Omental fat pad (tissue), 4 donors: Measurements from ENCODE around the gene CBX6. TPM values are rescaled to one million over a fixed set of nuclear protein-coding genes. Genes with fewer than 3 reads are reported as not detected.
A peak's percentile ranks its signal among the peaks of the same experiment; 100 is the strongest.

Experiments used
- ATAC-seq: fragments of 150-250 bp; one replicate; pipeline ENCODE4 v1.9.1; 2016; ENCODE audit warnings: mild to moderate bottlenecking, moderate library complexity; ENCODE audit not compliant: low FRiP score
- DNase-seq: peaks from one replicate; pipeline ENCODE4 v3.0.0-alpha.2; 2019; ENCODE audit warnings: low spot score
- CTCF ChIP-seq, 3 donors: fragments of 450-650 bp; IDR thresholded peaks; one replicate each; pipeline ENCODE4 v1.5.1; 2016 to 2017; ENCODE audit warnings: antibody characterized with exemption in 3 of 3, mild to moderate bottlenecking in 3 of 3, moderate library complexity in 2 of 3
- total RNA-seq, 4 donors: library from RNA; depleted of rRNA; stranded (reverse); fragments of >200 nt; gene quantifications; one replicate each; pipeline ENCODE4 v1.1.0, GENCODE V29; 2016

CBX6 gene
- total RNA-seq, 4 donors from 2014 or later, result 27.4 to 59.6 (median 34.9) TPM

- DNase-seq, result peak; percentile 85
- no peak for ATAC-seq
- peak in 2 of 3 donors; percentile 45 to 78 for TF ChIP-seq CTCF (IDR thresholded peaks at IDR 0.05)
Measured at GRCh38 chr22:38868886-38869381, 3.1 kb downstream of the CBX6 start.

DNA sequence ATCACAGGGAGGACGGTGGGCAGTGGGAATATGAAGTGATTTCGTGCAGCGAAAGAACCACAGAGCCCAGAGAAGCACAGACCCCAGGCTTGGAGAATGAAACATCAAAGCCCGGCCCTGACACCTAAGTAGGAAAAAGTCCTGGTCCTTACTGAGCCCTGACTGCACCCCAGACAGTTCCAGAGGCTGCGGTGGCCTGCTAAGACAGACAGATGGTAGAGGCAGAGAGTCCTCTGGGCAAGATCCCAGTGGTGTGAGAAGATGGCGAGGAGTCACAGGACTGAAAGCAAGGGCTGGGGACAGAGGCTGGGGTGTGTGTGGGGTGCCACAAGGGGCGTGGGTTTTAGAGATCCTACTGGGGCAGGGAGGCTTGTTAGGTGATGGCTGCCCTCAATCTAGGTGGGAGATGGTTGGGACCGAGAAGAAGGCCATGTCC lies 3.7 kb downstream of the CBX6 start:
- ATAC-seq (no peak), DNase-seq (peak; percentile 16)
- no peak for TF ChIP-seq CTCF (IDR thresholded peaks at IDR 0.05)

DNA sequence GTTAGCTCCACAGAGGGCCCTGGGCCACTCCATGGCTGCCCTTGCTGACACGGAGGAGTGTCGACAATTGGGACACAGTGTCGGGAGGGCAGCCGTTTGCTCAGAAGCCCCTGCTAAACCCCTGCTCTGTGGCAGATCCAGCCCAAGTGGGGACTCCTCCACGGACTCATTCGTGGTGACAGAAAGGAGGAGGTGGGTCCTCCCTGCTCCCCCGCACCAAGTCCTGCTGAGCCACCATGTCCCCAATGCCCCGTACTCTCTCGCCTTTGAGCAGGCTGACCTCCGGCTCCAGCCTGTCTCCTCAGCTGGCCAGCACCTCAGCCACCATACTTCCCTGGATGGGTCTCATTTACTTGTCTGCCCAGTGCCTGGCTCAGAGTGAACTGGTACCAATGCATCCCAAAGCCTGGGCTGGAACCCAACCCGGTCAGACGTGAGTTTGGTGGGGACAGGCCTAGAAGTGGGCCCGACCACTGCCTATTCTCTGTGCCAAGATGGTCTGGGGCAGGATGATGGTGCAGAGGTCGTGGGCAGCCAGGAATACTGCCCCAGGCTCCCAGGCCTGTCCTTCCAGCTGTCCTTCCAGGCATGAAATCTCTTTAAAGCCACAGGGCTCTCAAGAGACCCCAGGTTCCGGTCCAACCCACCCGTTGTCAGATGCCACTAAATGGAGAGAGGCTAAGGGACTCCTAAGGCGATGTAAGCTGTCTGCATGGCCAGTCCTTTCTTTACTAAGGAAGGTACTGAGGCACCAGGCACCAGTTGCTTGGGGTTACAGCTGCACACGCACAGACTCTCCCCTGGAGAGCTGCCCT lies 4.3 kb downstream of the CBX6 start:
- no peak for TF ChIP-seq CTCF (IDR thresholded peaks at IDR 0.05)
- DNase-seq (peak; percentile 8), ATAC-seq (no peak)

DNA sequence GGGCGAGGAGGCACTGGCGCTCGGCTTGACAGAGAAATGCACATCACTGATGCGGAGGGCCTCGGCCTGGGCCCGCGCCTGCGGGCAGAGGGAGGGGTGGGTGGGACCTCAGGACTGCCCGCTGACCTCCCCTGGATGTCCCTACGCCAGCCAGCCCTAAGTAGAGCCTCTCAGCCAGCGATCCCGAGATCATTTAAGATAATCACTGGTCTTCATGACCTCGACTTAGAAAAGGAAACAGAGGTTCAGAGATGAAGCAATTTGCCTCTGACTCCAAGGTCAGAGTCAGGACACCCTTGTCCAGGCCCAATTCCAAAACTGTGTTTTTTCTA lies 4.9 kb downstream of the CBX6 start:
- TF ChIP-seq CTCF (IDR thresholded peaks at IDR 0.05), result no peak
- DNase-seq (no peak), ATAC-seq (no peak)

DNA sequence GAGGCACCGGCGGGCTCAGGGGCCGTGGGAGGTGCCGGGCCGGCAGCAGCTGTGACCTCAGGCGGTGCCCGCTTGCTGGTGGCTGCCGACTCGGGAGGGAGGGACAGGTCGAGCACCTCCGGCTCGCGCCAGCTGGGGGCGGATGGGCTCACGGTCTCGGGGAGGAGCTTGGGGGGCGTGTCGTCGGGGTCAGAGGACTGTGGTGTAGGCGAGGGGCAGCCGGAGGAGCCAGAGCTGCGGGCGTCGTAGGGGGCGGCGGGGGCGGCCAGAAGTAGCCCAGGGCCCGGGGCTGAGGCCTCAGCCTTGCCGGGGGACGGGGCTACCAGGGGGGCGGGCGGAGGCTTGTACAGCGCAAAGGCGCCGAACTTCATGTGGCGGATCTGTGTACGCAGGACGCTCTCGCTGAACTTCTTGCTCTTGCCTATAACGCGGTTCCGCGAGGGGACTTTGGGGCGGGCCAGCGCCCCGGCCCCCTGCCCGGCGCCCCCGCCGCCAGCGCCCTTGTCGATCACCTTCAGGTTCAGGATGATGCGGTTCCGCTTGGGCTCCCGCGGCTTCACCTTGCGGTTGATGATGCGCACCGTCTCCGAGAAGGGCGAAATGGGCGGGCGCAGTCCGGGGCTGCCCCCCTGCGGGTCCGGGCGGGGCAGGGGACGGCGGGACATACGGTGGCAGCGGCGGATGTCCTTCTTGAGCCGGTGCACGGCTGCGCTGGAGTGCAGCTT lies 5.5 kb downstream of the CBX6 start:
- ATAC-seq, result no peak
- DNase-seq, result peak; percentile 11
- no peak for TF ChIP-seq CTCF (IDR thresholded peaks at IDR 0.05)

DNA sequence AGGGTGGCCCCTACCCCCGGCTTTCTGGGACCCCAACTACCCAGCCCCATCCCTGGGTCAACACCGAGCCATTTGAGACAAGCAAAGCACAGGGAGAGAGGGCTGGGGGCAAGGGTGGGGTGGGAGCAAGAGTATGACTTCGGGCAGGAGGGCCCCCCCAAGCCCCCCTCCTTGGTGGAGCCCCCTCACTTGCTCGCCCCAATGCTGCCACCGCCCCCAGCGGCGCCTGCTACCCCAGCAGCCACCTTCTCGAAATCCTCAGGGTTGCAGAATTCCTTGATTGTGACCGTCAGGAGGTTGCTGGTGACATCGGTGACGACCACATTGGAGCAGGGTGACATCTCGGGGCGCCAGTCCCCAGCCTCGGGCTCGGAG lies 6.0 kb downstream of the CBX6 start:
- ATAC-seq (no peak), DNase-seq (peak; percentile 9)
- TF ChIP-seq CTCF (IDR thresholded peaks at IDR 0.05), result no peak
